ENCODE results near the gene ENTREP3.

DNA sequence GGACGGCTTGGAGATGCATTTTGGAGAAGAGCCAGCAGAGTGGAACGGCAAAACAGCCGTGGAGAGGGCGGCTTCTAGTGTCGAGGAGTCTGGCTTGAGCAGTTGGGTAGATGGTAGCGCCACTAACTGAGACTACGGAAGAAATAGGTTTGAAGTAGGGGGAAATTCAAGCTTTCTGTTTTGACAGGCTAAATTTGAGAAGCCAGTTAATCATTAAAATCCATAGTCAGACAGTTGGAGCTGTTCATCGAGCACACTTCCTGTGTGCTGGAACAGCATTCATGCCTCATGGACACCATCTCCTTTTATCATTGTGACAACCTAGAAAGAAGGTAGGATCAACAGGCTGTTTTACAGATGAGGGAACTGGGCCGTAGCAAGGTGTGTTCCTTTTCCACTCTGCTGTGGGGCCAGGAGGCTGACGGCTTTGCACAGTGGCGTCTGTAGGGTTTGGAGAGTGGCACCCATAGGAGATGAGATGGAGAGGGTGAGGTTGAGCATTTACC lies 49.3 kb upstream of the ENTREP3 start:
- TF ChIP-seq POLR2AphosphoS5 (IDR thresholded peaks at IDR 0.05; ENCODE audit: borderline replicate concordance, low read depth, low read length) (no peak), EZH2 (IDR thresholded peaks at IDR 0.05) (no peak), FOXP2 (optimal IDR thresholded peaks at IDR 0.05; ENCODE audit: control extremely low read depth, extremely low read length, insufficient read depth) (no peak)

Measured in SK-N-MC (cell line).